ENCODE data around the gene RAVER2.

GRCh38 chr1:64822621-64823020 lies 77.7 kb downstream of the RAVER2 start:
- TF ChIP-seq CTCF (IDR thresholded peaks at IDR 0.05; ENCODE audit: insufficient read depth, low read length): no peak
- TF ChIP-seq SPI1 (IDR thresholded peaks at IDR 0.05; ENCODE audit: borderline replicate concordance, low read depth): no peak
- no peak for TF ChIP-seq REST (IDR thresholded peaks at IDR 0.05; ENCODE audit: insufficient replicate concordance, low read depth)
- TF ChIP-seq POLR2AphosphoS5 (IDR thresholded peaks at IDR 0.05; ENCODE audit: low read depth): no peak

Measured in HL-60 (cell line).